Gastroesophageal sphincter (tissue), 3 donors: ENCODE data around the gene C5orf63.

Experiments
- CTCF ChIP-seq, 4 experiments: fragments of 200-600 bp in 2 of 4; fragments of 450-650 bp in 2 of 4; sonication (generic) in 1 of 4; IDR thresholded peaks; one replicate each; pipeline ENCODE4 v1.5.1; 2017 to 2019; ENCODE audit warnings: antibody characterized with exemption in 4 of 4, mild to moderate bottlenecking in 2 of 4, moderate library complexity in 2 of 4
- EP300 ChIP-seq: sonication (generic); formaldehyde crosslinking; IDR thresholded peaks from one replicate; pipeline ENCODE4 v1.6.1; 2017; ENCODE audit warnings: antibody characterized with exemption, mild to moderate bottlenecking

- TF ChIP-seq CTCF (IDR thresholded peaks at IDR 0.05) = no peak
- no peak for TF ChIP-seq EP300
Measured at GRCh38 chr5:127006744-127007143, 66.6 kb downstream of the C5orf63 start.
